C4-2B (cell line): ENCODE data around the gene NAALAD2.

ENCODE experiments used
- ZFX ChIP-seq: fragments of 450-650 bp; IDR thresholded peaks from 2 replicates; pipeline ENCODE4 v1.6.1; 2017
- TF ChIP-seq, protein P1 (sequence below): fragments of 450-650 bp; conservative IDR thresholded peaks from 2 replicates; pipeline ENCODE4 v1.5.1; 2017; ENCODE audit warnings: mild to moderate bottlenecking

DNA sequence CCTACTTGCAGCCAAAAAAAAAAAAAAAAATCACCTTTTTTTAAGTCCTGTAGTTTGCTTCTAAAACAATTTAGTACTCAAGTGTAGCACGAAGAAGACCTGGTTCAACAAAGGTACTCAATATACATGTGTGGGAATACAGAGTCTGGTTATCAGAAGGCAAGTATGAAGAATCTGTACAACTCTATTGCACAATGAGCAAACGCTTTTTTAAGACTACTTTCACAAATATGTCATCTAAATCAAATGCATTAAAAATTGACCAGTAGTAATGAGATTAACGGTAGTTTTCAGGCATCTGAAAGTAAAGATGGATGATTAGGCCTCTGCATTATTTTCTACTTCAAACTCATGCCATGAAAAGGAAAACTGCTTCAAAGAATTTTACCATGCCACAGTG lies 78.9 kb downstream of the NAALAD2 start:
- TF ChIP-seq ZFX, result no peak
- TF ChIP-seq, protein P1, sequence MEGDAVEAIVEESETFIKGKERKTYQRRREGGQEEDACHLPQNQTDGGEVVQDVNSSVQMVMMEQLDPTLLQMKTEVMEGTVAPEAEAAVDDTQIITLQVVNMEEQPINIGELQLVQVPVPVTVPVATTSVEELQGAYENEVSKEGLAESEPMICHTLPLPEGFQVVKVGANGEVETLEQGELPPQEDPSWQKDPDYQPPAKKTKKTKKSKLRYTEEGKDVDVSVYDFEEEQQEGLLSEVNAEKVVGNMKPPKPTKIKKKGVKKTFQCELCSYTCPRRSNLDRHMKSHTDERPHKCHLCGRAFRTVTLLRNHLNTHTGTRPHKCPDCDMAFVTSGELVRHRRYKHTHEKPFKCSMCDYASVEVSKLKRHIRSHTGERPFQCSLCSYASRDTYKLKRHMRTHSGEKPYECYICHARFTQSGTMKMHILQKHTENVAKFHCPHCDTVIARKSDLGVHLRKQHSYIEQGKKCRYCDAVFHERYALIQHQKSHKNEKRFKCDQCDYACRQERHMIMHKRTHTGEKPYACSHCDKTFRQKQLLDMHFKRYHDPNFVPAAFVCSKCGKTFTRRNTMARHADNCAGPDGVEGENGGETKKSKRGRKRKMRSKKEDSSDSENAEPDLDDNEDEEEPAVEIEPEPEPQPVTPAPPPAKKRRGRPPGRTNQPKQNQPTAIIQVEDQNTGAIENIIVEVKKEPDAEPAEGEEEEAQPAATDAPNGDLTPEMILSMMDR, result no peak
